Esophagus muscularis mucosa (tissue), 3 donors: Measurements from ENCODE around the gene AKAP12.

Experiments used
- CTCF ChIP-seq, 3 experiments: fragments of 200-600 bp in 2 of 3; fragments of 450-650 bp in 1 of 3; sonication (generic) in 2 of 3; IDR thresholded peaks; one replicate each; pipeline ENCODE4 v1.5.1; 2017 to 2019; ENCODE audit warnings: antibody characterized with exemption in 3 of 3, mild to moderate bottlenecking in 2 of 3, moderate library complexity in 1 of 3
- POLR2A ChIP-seq: fragments of 450-650 bp; IDR thresholded peaks from one replicate; pipeline ENCODE4 v1.6.1; 2017; ENCODE audit warnings: antibody characterized with exemption, moderate library complexity, mild to moderate bottlenecking, low read depth
- POLR2AphosphoS5 ChIP-seq, 2 donors: sonication (generic); formaldehyde crosslinking; IDR thresholded peaks; one replicate each; pipeline ENCODE4 v1.6.1; 2017; ENCODE audit warnings: antibody characterized with exemption in 2 of 2

GRCh38 chr6:151242420-151242861 is 2.7 kb downstream of the AKAP12 start:
- TF ChIP-seq CTCF (IDR thresholded peaks at IDR 0.05): no peak
- peak in 1 of 2 donors; percentile 11 for TF ChIP-seq POLR2AphosphoS5 (IDR thresholded peaks at IDR 0.05)
- TF ChIP-seq POLR2A: no peak
